Spinal cord (tissue), 10 donors: ENCODE results near the gene EML6. TPM values are rescaled to one million over a fixed set of nuclear protein-coding genes. Genes with fewer than 3 reads are reported as not detected.

Experiments used
- DNase-seq, 6 donors: peaks; one replicate each; pipeline versions ENCODE4 v3.0.0 to v3.0.0-alpha.2; 2013 to 2015; ENCODE audit warnings: low spot score in 6 of 6, low read depth in 4 of 6
- H3K27ac ChIP-seq: one replicate; pipeline ENCODE4 v1.5.1; 2013; ENCODE audit warnings: low read depth, low read length, control low read depth
- H3K27me3 ChIP-seq: one replicate; pipeline ENCODE4 v1.6.1; 2013; ENCODE audit warnings: low read length; ENCODE audit not compliant: control insufficient read depth, insufficient read depth
- H3K36me3 ChIP-seq: one replicate; pipeline ENCODE4 v1.6.1; 2013; ENCODE audit warnings: low read length; ENCODE audit not compliant: control insufficient read depth, insufficient read depth
- H3K4me1 ChIP-seq: one replicate; pipeline ENCODE4 v1.6.1; 2013; ENCODE audit warnings: low read length; ENCODE audit not compliant: control insufficient read depth, insufficient read depth
- H3K4me3 ChIP-seq: one replicate; pipeline ENCODE4 v1.5.1; 2013; ENCODE audit warnings: low read depth, low read length, control low read depth
- H3K9me3 ChIP-seq: one replicate; pipeline ENCODE4 v1.6.1; 2013; ENCODE audit warnings: low read length; ENCODE audit not compliant: control insufficient read depth, insufficient read depth
- WGBS: methylation state at CpG from one replicate; pipeline ENCODE4 v1.1.5; 2013; ENCODE audit warnings: missing lambda C conversion rate; ENCODE audit not compliant: insufficient coverage; 5-methylcytosine and 5-hydroxymethylcytosine counted together
- polyA plus RNA-seq, 2 donors: library from polyadenylated mRNA; unstranded; fragments of 120-200 nt; gene quantifications; one replicate each; pipeline ENCODE4 v1.2.1, GENCODE V29; 2013; ENCODE audit not compliant: insufficient read length in 2 of 2
- total RNA-seq, 2 donors: library from RNA; depleted of rRNA in 1 of 2; stranded (reverse); fragments of 120-200 nt in 1 of 2; fragments of >200 nt in 1 of 2; gene quantifications; one replicate each; pipeline versions ENCODE4 v1.2.3 to v1.2.4, GENCODE V29; 2013 to 2014
- donor health status: healthy.

The EML6 gene
- total and polyA plus RNA-seq, 4 donors, result 6.9 to 22.6 (median 18.5) TPM

DNA sequence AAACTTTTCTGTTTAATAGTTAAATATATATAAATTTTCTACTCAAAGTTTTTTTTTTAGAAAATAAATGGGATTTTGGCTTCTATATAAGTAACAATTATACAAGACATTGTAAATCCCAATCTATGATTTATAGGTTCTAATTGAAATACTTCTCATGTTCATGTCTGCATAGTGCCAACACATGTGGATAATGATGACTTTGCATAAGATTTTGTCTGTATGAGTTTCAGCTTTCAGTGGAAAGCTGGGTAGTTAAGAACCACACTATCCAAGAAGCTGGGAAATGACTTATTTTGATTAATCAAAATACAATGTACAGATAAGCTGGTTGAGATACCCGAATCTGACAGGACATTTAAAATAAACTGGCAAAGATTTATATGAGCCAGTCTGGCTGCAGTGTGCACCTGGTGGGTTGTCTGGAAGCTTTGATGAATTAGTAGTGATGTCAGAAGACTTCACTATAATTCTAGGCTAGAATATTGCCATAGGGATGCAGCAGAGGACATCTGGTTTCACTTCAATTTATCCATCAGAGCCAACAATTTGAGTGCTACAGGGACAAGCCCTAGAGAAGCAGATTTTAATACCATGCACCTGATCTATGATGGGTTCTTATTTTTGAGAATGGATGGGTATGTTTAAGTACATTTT is 45.4 kb downstream of the EML6 start:
- DNase-seq, result no peak
- Histone ChIP-seq H3K9me3 (no peaks in the 10 kb centered on the region), H3K27me3 (no peaks in the 10 kb centered on the region), H3K4me3 (no peak overlapping the region), H3K27ac (no peak overlapping the region), H3K4me1 (no peaks in the 10 kb centered on the region), H3K36me3 (no peaks in the 10 kb centered on the region)
- no CpG with 5 or more reads among the region's 1 CpG for WGBS

GRCh38 chr2:54770211-54770610 is 46.7 kb downstream of the EML6 start:
- Histone ChIP-seq H3K27me3 (no peaks in the 10 kb centered on the region), H3K4me1 (no peaks in the 10 kb centered on the region), H3K4me3 (no peak overlapping the region), H3K27ac (no peak overlapping the region), H3K9me3 (no peaks in the 10 kb centered on the region), H3K36me3 (no peaks in the 10 kb centered on the region)
- 100% methylated on average over 2 of the region's 2 CpGs for WGBS
- no peak for DNase-seq

DNA sequence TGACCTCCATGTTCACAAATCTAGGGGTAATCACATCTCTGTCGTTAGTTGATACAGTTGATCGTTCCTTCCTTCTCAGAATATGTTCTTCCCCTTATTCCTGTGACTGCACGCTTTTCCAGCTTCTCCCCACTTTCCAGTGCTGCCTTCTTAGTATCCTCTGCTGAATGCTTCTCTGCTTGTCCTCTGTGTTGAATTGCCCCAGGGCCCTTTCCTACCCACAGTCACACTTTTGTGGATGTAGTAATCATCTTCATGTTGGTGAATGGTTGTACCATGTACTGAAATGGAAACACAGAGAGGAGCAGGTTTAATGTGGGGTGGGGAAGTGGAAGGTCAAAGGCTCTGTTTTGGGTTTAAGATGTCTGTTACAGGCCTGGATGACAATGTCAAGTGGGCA is 47.2 kb downstream of the EML6 start:
- Histone ChIP-seq H3K27ac (no peak overlapping the region), H3K27me3 (no peaks in the 10 kb centered on the region), H3K9me3 (no peaks in the 10 kb centered on the region), H3K4me3 (no peak overlapping the region), H3K4me1 (no peaks in the 10 kb centered on the region), H3K36me3 (no peaks in the 10 kb centered on the region)
- no peak for DNase-seq
- WGBS, result 95% methylated on average over 2 of the region's 3 CpGs

GRCh38 chr2:54771166-54771885 is 47.9 kb downstream of the EML6 start:
- WGBS, result 98% methylated on average over 4 of the region's 10 CpGs
- no peak overlapping the region for H3K4me3 ChIP-seq
- no peaks in the 10 kb centered on the region for H3K4me1 ChIP-seq
- H3K27me3 ChIP-seq, result no peaks in the 10 kb centered on the region
- H3K9me3 ChIP-seq, result no peaks in the 10 kb centered on the region
- DNase-seq, result peak in 2 of 6 donors; percentile 50 to 59
- no peak overlapping the region for H3K27ac ChIP-seq
- H3K36me3 ChIP-seq, result no peaks in the 10 kb centered on the region

DNA sequence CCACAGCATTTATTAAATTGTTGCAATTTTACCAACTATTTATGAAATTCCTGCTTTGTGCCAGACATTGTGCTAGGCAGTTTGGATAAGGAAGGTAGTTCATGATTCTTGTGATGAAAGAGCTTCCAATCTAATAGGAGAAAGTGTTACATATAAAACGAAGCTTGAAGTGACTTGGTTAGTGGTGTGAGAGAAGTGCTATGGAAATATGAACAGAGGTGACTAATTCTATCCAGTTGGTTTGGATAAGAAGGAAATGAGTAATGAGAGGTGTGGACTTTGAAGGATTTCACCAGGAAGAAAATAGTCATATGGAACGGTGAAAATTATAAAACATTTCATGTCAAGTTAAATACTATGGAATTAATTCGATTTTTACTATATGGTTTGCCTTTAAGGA is 48.6 kb downstream of the EML6 start:
- no peak for DNase-seq
- Histone ChIP-seq H3K27ac (no peak overlapping the region), H3K27me3 (no peaks in the 10 kb centered on the region), H3K4me3 (no peak overlapping the region), H3K36me3 (no peaks in the 10 kb centered on the region), H3K9me3 (no peaks in the 10 kb centered on the region), H3K4me1 (no peaks in the 10 kb centered on the region)
- WGBS, result 80% methylated on average over 1 of the region's 3 CpGs

DNA sequence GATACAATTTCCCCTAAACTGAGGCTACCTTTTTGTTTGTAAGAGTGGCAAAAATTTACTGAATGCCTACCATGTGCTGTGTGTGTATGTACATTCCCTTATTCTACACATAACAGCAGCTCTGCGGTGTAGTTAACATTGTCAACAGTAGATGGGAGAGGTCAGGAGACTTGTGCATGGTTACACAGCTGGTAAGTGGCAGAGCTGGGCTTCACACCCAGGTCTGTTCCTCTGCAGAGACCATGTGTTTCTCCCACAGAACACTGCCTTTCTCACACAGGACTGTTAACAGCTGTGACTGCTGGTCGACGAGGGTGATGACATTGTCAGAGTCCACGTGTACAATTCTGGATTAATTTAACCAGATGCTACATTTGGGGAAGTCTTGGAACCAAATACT is 49.1 kb downstream of the EML6 start:
- DNase-seq, result no peak
- Histone ChIP-seq H3K4me1 (no peaks in the 10 kb centered on the region), H3K4me3 (no peak overlapping the region), H3K9me3 (no peaks in the 10 kb centered on the region), H3K27ac (no peak overlapping the region), H3K27me3 (no peaks in the 10 kb centered on the region), H3K36me3 (no peaks in the 10 kb centered on the region)
- 73% methylated on average over 3 of the region's 4 CpGs for WGBS

DNA sequence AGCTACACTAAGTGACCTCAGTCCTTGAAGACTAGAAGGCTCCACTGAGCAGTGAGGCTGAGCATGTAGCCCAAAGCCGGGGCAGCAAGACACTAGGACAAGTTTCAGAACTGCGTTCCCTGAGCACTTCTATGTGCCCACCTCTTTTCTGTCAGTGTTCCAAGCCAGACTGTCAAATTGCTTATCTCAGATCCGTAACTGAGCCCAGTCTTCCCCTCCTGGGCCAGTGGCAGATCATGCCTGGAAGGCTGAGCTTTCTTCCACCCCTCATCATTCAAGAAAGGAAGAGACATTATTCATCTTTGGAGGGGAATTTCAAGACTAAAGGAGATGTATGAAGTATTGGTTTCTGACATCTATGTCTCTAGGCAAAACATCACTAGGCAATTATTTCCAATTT is 49.8 kb downstream of the EML6 start:
- Histone ChIP-seq H3K27me3 (no peaks in the 10 kb centered on the region), H3K36me3 (no peaks in the 10 kb centered on the region), H3K4me3 (no peak overlapping the region), H3K27ac (no peak overlapping the region), H3K9me3 (no peaks in the 10 kb centered on the region), H3K4me1 (no peaks in the 10 kb centered on the region)
- DNase-seq, result no peak
- 100% methylated on average over 2 of the region's 3 CpGs for WGBS

DNA sequence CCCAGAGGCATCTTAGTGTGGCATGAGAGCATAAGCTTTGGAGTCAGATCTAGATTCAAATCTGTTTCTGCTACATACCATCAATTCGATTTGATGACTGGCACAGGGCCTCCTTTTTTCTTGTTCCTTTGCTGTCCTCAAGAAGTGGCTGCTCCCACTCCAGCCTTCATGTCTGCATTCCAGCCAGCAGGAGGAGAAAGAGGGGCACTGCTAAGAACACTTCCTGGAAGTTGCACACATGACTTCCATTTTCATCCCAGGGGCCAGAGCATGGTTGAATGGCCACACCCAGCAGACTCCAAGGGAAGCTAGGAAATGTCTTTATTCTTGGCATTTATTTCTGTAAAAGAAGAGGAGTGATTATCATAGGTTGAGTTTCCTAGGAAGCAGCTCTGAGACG is 50.4 kb downstream of the EML6 start:
- Histone ChIP-seq H3K9me3 (no peaks in the 10 kb centered on the region), H3K36me3 (no peaks in the 10 kb centered on the region), H3K27ac (no peak overlapping the region), H3K4me3 (no peak overlapping the region), H3K4me1 (no peaks in the 10 kb centered on the region), H3K27me3 (no peaks in the 10 kb centered on the region)
- 100% methylated on average over 2 of the region's 2 CpGs for WGBS
- no peak for DNase-seq

DNA sequence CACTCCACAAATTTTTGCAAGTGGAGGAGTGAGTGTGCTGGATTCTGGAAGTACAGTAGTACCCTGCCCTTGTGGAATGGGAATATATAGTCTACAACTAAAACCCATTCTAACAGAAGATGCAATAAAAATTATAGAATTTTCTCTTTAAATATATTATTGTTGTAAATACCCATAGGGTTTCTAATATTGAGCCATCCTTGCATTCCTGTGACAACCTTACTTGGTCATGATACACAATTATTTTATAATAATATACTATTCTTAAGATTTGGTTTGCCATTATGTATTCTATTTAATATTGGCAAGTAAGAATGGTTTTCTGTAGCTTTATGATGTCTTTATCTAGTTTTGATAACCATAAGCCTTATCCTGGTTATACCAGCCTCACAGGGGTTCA is 52.2 kb downstream of the EML6 start:
- no peak for DNase-seq
- H3K4me1 ChIP-seq, result no peaks in the 10 kb centered on the region
- no peak overlapping the region for H3K27ac ChIP-seq
- no peaks in the 10 kb centered on the region for H3K36me3 ChIP-seq
- H3K27me3 ChIP-seq, result no peaks in the 10 kb centered on the region
- no peaks in the 10 kb centered on the region for H3K9me3 ChIP-seq
- no peak overlapping the region for H3K4me3 ChIP-seq

GRCh38 chr2:54776494-54776893 is 53.0 kb downstream of the EML6 start:
- no peaks in the 10 kb centered on the region for H3K36me3 ChIP-seq
- no CpG with 5 or more reads among the region's 2 CpGs for WGBS
- no peak overlapping the region for H3K27ac ChIP-seq
- H3K4me3 ChIP-seq, result no peak overlapping the region
- H3K27me3 ChIP-seq, result no peaks in the 10 kb centered on the region
- DNase-seq, result no peak
- no peaks in the 10 kb centered on the region for H3K4me1 ChIP-seq
- no peaks in the 10 kb centered on the region for H3K9me3 ChIP-seq
